Peyer's patch (tissue), 4 donors: ENCODE results near the gene KIF21A. TPM values are rescaled to one million over a fixed set of nuclear protein-coding genes. Genes with fewer than 3 reads are reported as not detected.

Source experiments
- DNase-seq, 3 donors: peaks; one replicate each; pipeline ENCODE4 v3.0.0-alpha.2; 2017 to 2019
- H3K27ac ChIP-seq, 4 donors: fragments of 200-600 bp; sonication (generic); one replicate each; pipeline ENCODE4 v1.5.1; 2016 to 2019
- H3K27me3 ChIP-seq, 2 donors: fragments of 200-600 bp; sonication (generic); one replicate each; pipeline ENCODE4 v1.5.1; 2019
- H3K36me3 ChIP-seq, 3 donors: fragments of 200-600 bp; sonication (generic); one replicate each; pipeline ENCODE4 v1.5.1; 2016 to 2019
- H3K4me1 ChIP-seq, 4 donors: fragments of 200-600 bp; sonication (generic); one replicate each; pipeline ENCODE4 v1.5.1; 2016 to 2019
- H3K4me3 ChIP-seq, 4 donors: fragments of 200-600 bp; sonication (generic); 1 replicate in 3 of 4; 2 replicates in 1 of 4; pipeline ENCODE4 v1.5.1; 2016 to 2019; ENCODE audit warnings: mild to moderate bottlenecking in 1 of 4
- H3K9me3 ChIP-seq, 4 donors: fragments of 200-600 bp; sonication (generic); one replicate each; pipeline ENCODE4 v1.5.1; 2016 to 2019; ENCODE audit warnings: mild to moderate bottlenecking in 1 of 4
- CTCF ChIP-seq, 6 experiments: fragments of 450-650 bp in 4 of 6; fragments of 200-600 bp in 2 of 6; sonication (generic) in 1 of 6; IDR thresholded peaks; one replicate each; pipeline ENCODE4 v1.5.1; 2017 to 2019; ENCODE audit warnings: antibody characterized with exemption in 6 of 6, mild to moderate bottlenecking in 3 of 6, moderate library complexity in 1 of 6
- POLR2A ChIP-seq, 2 donors: fragments of 450-650 bp; IDR thresholded peaks; one replicate each; pipeline ENCODE4 v1.5.1; 2017; ENCODE audit warnings: antibody characterized with exemption in 2 of 2, mild to moderate bottlenecking in 2 of 2, moderate library complexity in 2 of 2
- total RNA-seq, 4 donors: library from RNA; depleted of rRNA; stranded (reverse); fragments of >200 nt; gene quantifications; one replicate each; pipeline ENCODE4 v1.1.0, GENCODE V29; 2016

The KIF21A gene
- total RNA-seq, 4 donors from 2014 or later: 14.7 to 41.3 (median 27.0) TPM

GRCh38 chr12:39405580-39405979 is 37.3 kb downstream of the KIF21A start:
- H3K36me3 ChIP-seq: no peaks in the 10 kb centered on the region
- no peak for TF ChIP-seq POLR2A (IDR thresholded peaks at IDR 0.05)

GRCh38 chr12:39404000-39404399 is 38.9 kb downstream of the KIF21A start:
- no peak for TF ChIP-seq CTCF (IDR thresholded peaks at IDR 0.05)
- no peak for TF ChIP-seq POLR2A (IDR thresholded peaks at IDR 0.05)
- DNase-seq: no peak
- H3K4me3 ChIP-seq: no peak overlapping the region
- H3K9me3 ChIP-seq: no peaks in the 10 kb centered on the region
- H3K36me3 ChIP-seq: no peaks in the 10 kb centered on the region
- no peaks in the 10 kb centered on the region for H3K4me1 ChIP-seq
- H3K27ac ChIP-seq: no peak overlapping the region
- no peaks in the 10 kb centered on the region for H3K27me3 ChIP-seq

More at GRCh38 chr12:39405580-39405979, 37.3 kb downstream of the KIF21A start:
- H3K27ac ChIP-seq: no peak overlapping the region
- no peak for DNase-seq
- no peaks in the 10 kb centered on the region for H3K27me3 ChIP-seq
- no peaks in the 10 kb centered on the region for H3K4me1 ChIP-seq
- H3K4me3 ChIP-seq: no peak overlapping the region
- no peaks in the 10 kb centered on the region for H3K9me3 ChIP-seq

- H3K27ac ChIP-seq: no peak overlapping the region
- no peak overlapping the region for H3K4me3 ChIP-seq
- no peaks in the 10 kb centered on the region for H3K4me1 ChIP-seq
- DNase-seq: no peak
- H3K36me3 ChIP-seq: no peaks in the 10 kb centered on the region
- TF ChIP-seq POLR2A (IDR thresholded peaks at IDR 0.05) (no peak), CTCF (IDR thresholded peaks at IDR 0.05) (no peak)
- no peaks in the 10 kb centered on the region for H3K9me3 ChIP-seq
- H3K27me3 ChIP-seq: no peaks in the 10 kb centered on the region
Measured at GRCh38 chr12:39403376-39403775, 39.5 kb downstream of the KIF21A start.

GRCh38 chr12:39402922-39403321 is 40.0 kb downstream of the KIF21A start:
- no peak overlapping the region for H3K4me3 ChIP-seq
- no peaks in the 10 kb centered on the region for H3K27me3 ChIP-seq
- H3K9me3 ChIP-seq: no peaks in the 10 kb centered on the region
- TF ChIP-seq CTCF (IDR thresholded peaks at IDR 0.05) (no peak), POLR2A (IDR thresholded peaks at IDR 0.05) (no peak)
- H3K27ac ChIP-seq: no peak overlapping the region
- no peak for DNase-seq
- no peaks in the 10 kb centered on the region for H3K36me3 ChIP-seq
- no peaks in the 10 kb centered on the region for H3K4me1 ChIP-seq

GRCh38 chr12:39401459-39401858 is 41.5 kb downstream of the KIF21A start:
- H3K27ac ChIP-seq: no peak overlapping the region
- H3K27me3 ChIP-seq: no peaks in the 10 kb centered on the region
- no peak overlapping the region for H3K4me3 ChIP-seq
- H3K4me1 ChIP-seq: no peaks in the 10 kb centered on the region
- no peak for DNase-seq
- TF ChIP-seq POLR2A (IDR thresholded peaks at IDR 0.05) (no peak), CTCF (IDR thresholded peaks at IDR 0.05) (no peak)
- H3K36me3 ChIP-seq: no peaks in the 10 kb centered on the region
- no peaks in the 10 kb centered on the region for H3K9me3 ChIP-seq

GRCh38 chr12:39395866-39396265 is 47.1 kb downstream of the KIF21A start:
- Histone ChIP-seq H3K4me3 (no peak overlapping the region), H3K27ac (no peak overlapping the region), H3K27me3 (no peaks in the 10 kb centered on the region), H3K4me1 (no peaks in the 10 kb centered on the region), H3K9me3 (no peaks in the 10 kb centered on the region), H3K36me3 (no peaks in the 10 kb centered on the region)
- TF ChIP-seq POLR2A (IDR thresholded peaks at IDR 0.05) (no peak), CTCF (IDR thresholded peaks at IDR 0.05) (no peak)
- no peak for DNase-seq
